Adrenal gland (tissue), 12 donors: Measurements from ENCODE around the gene CDK15. TPM values are rescaled to one million over a fixed set of nuclear protein-coding genes. Genes with fewer than 3 reads are reported as not detected.

ENCODE experiments used
- DNase-seq, 7 donors: peaks; one replicate each; pipeline ENCODE4 v3.0.0-alpha.2; 2019 to 2020
- H3K27ac ChIP-seq, 5 donors: fragments of 200-600 bp; sonication (generic) in 4 of 5; 1 replicate in 3 of 5; 2 replicates in 2 of 5; pipeline versions ENCODE4 v1.5.1 to v1.8.0; 2016 to 2020; ENCODE audit warnings: mild to moderate bottlenecking in 1 of 5
- H3K27me3 ChIP-seq: fragments of 200-600 bp; 2 replicates; pipeline ENCODE4 v1.8.0; 2021
- H3K36me3 ChIP-seq, 2 donors: fragments of 200-600 bp; replicated peaks in 1 of 2; 1 replicate in 1 of 2; 2 replicates in 1 of 2; pipeline versions ENCODE4 v1.5.1 to v1.8.0; 2018 to 2022
- H3K4me1 ChIP-seq, 2 donors: fragments of 200-600 bp; replicated peaks in 1 of 2; 1 replicate in 1 of 2; 2 replicates in 1 of 2; pipeline versions ENCODE4 v1.5.1 to v1.8.0; 2018 to 2021
- H3K4me3 ChIP-seq, 4 donors: fragments of 200-600 bp; sonication (generic) in 3 of 4; one replicate each; pipeline ENCODE4 v1.5.1; 2016 to 2018
- H3K9me3 ChIP-seq, 3 donors: fragments of 200-600 bp; sonication (generic) in 1 of 3; replicated peaks in 1 of 3; 1 replicate in 2 of 3; 2 replicates in 1 of 3; pipeline versions ENCODE4 v1.5.1 to v1.8.0; 2016 to 2021
- POLR2A ChIP-seq, 2 donors: fragments of 450-650 bp; IDR thresholded peaks; one replicate each; pipeline ENCODE4 v1.6.1; 2017; ENCODE audit warnings: antibody characterized with exemption in 2 of 2, mild to moderate bottlenecking in 2 of 2, moderate library complexity in 1 of 2
- WGBS, 4 donors: extraction: QIAGEN DNeasy Blood & Tissue Kit in 2 of 4; methylation state at CpG; one replicate each; pipeline versions ENCODE4 v1.1.5 to v1.1.7; 2013 to 2017; 5-methylcytosine and 5-hydroxymethylcytosine counted together
- intact Hi-C, 2 donors: fragments of 100-400 bp; cut with DNase I; formaldehyde crosslinking; loops; one replicate each; pipeline versions ENCODE4 v1.14.1 to v1.15.0; 2022 to 2023
- polyA plus RNA-seq, 3 donors: library from polyadenylated mRNA; stranded (reverse); fragments of 200-250 nt in 2 of 3; fragments of 350-450 nt in 1 of 3; fragmentation: Illumina TruSeq in 1 of 3; extraction: RNeasy Lipid Tissue Mini Kit (QIAGEN cat#74804) in 1 of 3; gene quantifications; one replicate each; pipeline ENCODE4 v1.2.3, GENCODE V29; 2013 to 2014
- total RNA-seq, 9 donors: library from RNA; depleted of rRNA in 4 of 9; stranded (reverse); fragments of >200 nt in 4 of 9; fragments of 120-200 nt in 1 of 9; fragmentation: NEBNext Ultra II Directional in 1 of 9; extraction: Animal tissue kit (Norgen Biotek cat#: 25700) in 1 of 9; gene quantifications; one replicate each; pipeline versions ENCODE4 v1.1.0 to v1.2.4, GENCODE V29; 2013 to 2023
- TF ChIP-seq, protein P1 (sequence below), 6 experiments: fragments of 450-650 bp in 4 of 6; fragments of 200-600 bp in 2 of 6; sonication (generic) in 1 of 6; IDR thresholded peaks; 1 replicate in 5 of 6; 2 replicates in 1 of 6; pipeline versions ENCODE4 v1.5.1 to v1.8.0; 2016 to 2021; ENCODE audit warnings: antibody characterized with exemption in 6 of 6, mild to moderate bottlenecking in 2 of 6, moderate library complexity in 1 of 6
- donor health status: healthy with polysubstance abuse.
- donor health status: Bipolar disorder and iron deficiency.
- donor health status: DM: yes; HTN: yes; CAD: no.
- donor health status: DM: no; HTN: no; CAD: no.
- donor health status: DM: no; HTN: no; CAD: no.
- donor health status: DM: yes; HTN: yes; CAD: no.

CDK15 gene
- total and polyA plus RNA-seq, 12 donors, result 0.06 to 1.2 (median 0.14) TPM; not detected in 1

DNA sequence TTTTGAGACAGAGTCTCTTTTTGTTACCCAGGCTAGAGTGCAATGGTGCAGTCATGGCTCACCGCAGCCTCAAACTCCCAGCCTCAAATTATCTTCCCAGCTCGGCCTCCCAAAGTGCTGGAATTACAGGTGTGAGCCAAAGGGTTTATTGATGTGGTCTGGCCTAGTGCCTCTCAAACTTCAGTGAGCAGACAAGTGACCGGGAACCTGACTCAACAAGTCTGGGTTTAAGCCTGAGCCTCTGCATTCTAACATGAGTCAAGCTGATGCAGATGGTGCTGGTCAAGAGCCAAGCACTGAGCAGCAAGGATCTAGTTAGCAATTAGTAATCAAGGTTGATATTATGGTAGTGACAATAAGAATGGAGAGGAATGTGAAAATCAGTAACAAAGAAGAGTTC, 21.3 kb downstream of the CDK15 start:
- H3K27ac ChIP-seq, result no peak overlapping the region
- no peaks in the 10 kb centered on the region for H3K9me3 ChIP-seq
- H3K27me3 ChIP-seq, result no peaks in the 10 kb centered on the region
- no peaks in the 10 kb centered on the region for H3K36me3 ChIP-seq
- no peak for DNase-seq
- no peak overlapping the region for H3K4me3 ChIP-seq
- TF ChIP-seq, protein P1, sequence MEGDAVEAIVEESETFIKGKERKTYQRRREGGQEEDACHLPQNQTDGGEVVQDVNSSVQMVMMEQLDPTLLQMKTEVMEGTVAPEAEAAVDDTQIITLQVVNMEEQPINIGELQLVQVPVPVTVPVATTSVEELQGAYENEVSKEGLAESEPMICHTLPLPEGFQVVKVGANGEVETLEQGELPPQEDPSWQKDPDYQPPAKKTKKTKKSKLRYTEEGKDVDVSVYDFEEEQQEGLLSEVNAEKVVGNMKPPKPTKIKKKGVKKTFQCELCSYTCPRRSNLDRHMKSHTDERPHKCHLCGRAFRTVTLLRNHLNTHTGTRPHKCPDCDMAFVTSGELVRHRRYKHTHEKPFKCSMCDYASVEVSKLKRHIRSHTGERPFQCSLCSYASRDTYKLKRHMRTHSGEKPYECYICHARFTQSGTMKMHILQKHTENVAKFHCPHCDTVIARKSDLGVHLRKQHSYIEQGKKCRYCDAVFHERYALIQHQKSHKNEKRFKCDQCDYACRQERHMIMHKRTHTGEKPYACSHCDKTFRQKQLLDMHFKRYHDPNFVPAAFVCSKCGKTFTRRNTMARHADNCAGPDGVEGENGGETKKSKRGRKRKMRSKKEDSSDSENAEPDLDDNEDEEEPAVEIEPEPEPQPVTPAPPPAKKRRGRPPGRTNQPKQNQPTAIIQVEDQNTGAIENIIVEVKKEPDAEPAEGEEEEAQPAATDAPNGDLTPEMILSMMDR (IDR thresholded peaks at IDR 0.05), result no peak
- no peak for TF ChIP-seq POLR2A (IDR thresholded peaks at IDR 0.05)
- intact Hi-C loops, result no loop called here
- 85 to 97% (median 91%) methylated on average over 3 of the region's 3 CpGs for WGBS, 4 donors
- H3K4me1 ChIP-seq, result no peaks in the 10 kb centered on the region

DNA sequence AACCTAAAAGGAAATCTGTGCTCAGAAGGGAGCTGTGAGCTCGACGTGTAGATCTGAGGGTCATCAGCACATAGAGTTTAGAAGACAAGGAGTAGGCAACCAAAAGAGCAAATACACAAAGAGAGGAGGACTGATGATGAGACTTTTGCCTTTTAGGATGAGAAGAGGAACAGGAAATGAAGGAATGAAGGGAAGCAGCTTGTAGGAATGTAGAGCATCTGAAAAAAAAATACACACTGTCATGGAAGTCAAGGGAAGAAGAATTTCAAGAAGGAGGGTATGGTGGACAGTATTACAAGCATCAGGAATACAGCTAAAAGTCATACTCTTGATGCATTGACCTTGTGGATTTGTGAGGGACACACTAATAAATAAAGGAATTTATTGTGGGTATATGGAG, 21.9 kb downstream of the CDK15 start:
- no peaks in the 10 kb centered on the region for H3K4me1 ChIP-seq
- no peaks in the 10 kb centered on the region for H3K9me3 ChIP-seq
- no peak overlapping the region for H3K4me3 ChIP-seq
- no peak overlapping the region for H3K27ac ChIP-seq
- intact Hi-C loops, result no loop called here
- DNase-seq, result no peak
- H3K27me3 ChIP-seq, result no peaks in the 10 kb centered on the region
- H3K36me3 ChIP-seq, result no peaks in the 10 kb centered on the region
- WGBS, 4 donors, result 75 to 92% (median 86%) methylated on average over 2 of the region's 2 CpGs
- TF ChIP-seq, protein P1 (IDR thresholded peaks at IDR 0.05), result no peak
- TF ChIP-seq POLR2A (IDR thresholded peaks at IDR 0.05), result no peak

DNA sequence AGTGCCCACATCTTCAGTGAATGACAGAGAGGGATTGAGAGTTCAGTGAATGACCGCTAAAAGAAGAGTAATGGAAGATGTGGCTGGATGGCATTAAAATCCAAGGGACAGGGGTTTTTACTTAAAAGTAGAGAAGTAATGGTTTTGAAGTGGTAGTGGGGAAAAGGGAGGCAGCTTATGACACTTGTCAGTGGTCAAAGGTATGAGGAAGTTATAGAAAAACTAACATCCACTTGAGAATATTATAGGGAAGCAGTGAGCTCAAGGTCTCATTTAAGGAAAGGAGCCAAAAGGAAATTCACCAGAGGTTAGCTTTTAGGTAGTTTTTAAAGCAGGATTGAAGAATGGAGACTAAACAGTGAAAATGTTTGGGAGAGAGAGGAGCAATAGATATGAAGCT, 24.3 kb downstream of the CDK15 start:
- Histone ChIP-seq H3K27me3 (no peaks in the 10 kb centered on the region), H3K36me3 (no peaks in the 10 kb centered on the region), H3K4me3 (no peak overlapping the region), H3K4me1 (no peaks in the 10 kb centered on the region), H3K27ac (no peak overlapping the region), H3K9me3 (no peaks in the 10 kb centered on the region)
- intact Hi-C loops, result no loop called here
- TF ChIP-seq, protein P1 (IDR thresholded peaks at IDR 0.05), result no peak
- TF ChIP-seq POLR2A (IDR thresholded peaks at IDR 0.05), result no peak
- WGBS, 4 donors, result 94 to 100% (median 95%) methylated on average over 1 of the region's 1 CpG
- no peak for DNase-seq

DNA sequence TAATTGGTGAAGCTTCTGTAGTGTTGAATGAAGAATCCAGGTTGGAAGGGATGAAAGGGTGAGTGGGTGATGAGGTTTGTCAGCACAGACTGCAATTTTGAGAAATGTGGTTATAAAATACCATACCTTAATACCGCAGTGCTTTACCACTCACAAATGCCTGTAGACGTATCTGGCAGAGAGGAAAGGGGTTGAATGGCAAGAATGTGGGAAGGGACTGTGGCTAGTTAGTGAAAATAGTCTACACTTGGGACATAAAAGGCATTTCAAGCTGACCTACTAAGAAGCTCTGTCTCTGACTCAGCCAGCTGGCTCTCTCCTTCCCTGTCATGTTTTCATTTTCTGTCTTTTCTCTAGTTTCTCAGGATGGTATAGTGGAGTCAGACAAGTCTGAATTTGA, 25.1 kb downstream of the CDK15 start:
- Histone ChIP-seq H3K36me3 (no peaks in the 10 kb centered on the region), H3K27ac (no peak overlapping the region), H3K4me1 (no peaks in the 10 kb centered on the region), H3K9me3 (no peaks in the 10 kb centered on the region), H3K27me3 (no peaks in the 10 kb centered on the region), H3K4me3 (no peak overlapping the region)
- WGBS, 4 donors, result 80 to 90% (median 86%) methylated on average over 2 of the region's 2 CpGs
- intact Hi-C loops, result no loop called here
- no peak for DNase-seq
- no peak for TF ChIP-seq POLR2A (IDR thresholded peaks at IDR 0.05)
- TF ChIP-seq, protein P1 (IDR thresholded peaks at IDR 0.05), result no peak
